HG02678 (cell line): Measurements from ENCODE around the gene GLP1R.
"Not testable (repeated sequence)": the region's sequence is repeated elsewhere in the genome, so short reads cannot be mapped to it uniquely, and the experiment has no call there.

Experiments used
- ATAC-seq: cut with Tn5 transposase; IDR thresholded peaks from one replicate; pipeline ENCODE4 v1.9.1; 2021; ENCODE audit warnings: mild to moderate bottlenecking, moderate library complexity; ENCODE audit not compliant: unreplicated experiment

Gene GLP1R

DNA sequence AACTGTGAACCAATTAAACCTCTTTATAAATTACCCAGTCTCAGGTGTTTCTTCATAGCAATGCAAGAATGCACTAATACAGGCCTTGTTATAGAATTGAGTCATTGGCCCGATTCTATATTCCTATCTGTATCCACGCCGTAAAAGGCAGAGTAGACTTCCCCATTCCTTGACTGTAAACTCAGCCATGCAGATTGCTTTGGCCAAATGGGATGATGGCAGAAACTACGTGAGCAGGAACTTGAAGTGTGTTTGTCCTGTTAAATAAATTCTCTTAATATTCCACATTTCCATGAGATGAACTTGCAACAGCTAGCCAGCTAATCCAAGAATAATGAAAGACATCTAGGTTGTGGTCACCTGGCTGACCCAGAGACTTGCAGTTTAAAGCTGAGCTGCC, 70.3 kb downstream of the GLP1R start:
- ATAC-seq = no peak

DNA sequence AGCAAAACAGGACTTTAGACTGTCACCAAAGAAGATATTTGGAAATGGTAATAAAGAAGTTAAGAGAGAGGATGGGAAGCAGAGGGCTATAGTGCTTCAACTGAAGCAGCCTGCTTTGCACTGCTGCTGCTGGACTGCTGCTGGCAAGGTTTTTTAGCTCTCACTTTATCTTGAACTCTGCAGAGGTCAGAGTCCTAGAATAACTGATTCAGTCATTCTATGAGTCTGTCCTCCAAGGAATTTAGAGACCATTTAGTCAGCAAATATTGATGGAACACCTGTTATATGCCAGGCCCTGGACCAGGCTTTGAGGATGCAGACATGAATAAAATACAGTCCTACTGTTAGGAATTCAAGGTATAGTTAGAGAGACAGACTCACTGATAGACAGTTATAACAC, 75.5 kb downstream of the GLP1R start:
- no peak for ATAC-seq

GRCh38 chr6:39128106-39128505, 79.5 kb downstream of the GLP1R start:
- no peak for ATAC-seq

DNA sequence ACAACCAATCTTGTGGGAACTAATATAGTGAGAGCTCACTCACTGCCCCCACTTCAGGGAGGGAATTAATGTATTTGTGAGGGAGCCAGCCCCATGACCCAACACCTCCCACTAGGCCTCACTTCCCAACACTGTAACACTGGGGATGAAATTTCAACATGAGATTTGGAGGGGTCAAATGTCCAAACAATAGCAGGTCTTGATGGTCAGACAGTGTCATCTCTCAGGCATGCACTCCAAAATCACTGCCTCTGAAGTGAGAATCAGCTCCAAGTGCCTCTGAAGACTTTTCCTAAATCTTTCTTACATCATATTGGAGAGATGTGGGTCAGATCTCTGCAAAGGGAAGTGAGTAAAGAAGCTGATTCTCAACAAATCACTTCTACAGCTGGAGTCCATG, 80.3 kb downstream of the GLP1R start:
- no peak for ATAC-seq

DNA sequence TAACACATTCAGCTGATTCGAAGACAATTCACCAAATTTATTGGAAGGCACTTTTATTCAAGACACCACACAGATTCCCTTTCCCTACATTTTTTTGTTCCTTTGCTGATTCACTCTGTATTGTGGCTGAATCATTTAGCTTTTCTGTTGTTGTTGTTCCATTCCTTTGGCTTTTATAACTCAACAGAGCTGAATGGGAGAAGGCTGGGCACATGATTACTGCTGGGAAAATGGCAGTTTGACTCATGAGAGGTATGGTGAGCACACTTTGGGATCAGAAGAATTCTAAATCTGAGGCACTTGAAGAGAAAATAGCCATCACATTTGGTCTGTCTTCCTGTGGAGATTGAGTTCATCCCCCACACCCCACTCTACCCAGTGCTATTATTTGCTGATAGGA, 82.1 kb downstream of the GLP1R start:
- no peak for ATAC-seq

DNA sequence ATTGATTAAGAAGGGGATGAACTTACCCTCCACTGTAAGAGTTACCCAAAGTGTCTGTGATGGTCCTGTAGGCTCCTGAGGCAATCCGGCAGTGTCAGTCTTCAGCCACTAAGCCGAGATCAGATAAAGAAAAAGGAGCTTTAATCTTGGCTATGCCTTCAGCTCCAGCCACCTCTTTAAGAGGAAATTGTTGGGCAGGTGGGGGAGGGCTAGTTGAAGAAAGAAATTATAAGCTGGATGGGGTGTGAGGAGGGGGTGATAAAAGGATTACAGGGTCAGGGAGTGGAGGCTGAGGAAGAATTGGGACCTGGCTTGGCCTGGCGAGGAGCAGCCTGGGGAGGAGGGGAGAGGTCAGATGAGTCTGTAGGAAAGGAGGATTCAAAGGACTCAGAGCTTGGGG, 86.2 kb downstream of the GLP1R start:
- not testable (repeated sequence) for ATAC-seq

DNA sequence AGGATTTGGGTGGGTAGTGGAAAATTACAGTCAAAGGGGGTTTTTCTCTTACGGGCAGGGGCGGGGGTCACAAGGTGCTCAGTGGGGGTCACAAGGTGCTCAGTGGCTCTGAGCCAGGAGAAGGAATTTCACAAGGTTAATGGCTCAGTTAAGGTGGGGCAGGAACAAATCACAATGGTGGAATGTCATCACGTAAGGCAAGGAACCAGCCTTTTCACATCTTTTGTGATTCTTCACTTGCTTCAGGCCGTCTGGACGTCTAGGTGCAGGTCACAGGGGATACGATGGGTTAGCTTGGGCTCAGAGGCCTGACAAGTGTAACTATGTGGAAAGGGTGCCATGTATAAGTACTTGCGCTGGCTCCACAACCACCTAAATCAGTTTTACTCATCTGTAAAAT, 87.6 kb downstream of the GLP1R start:
- ATAC-seq = not testable (repeated sequence)

GRCh38 chr6:39137245-39137644, 88.7 kb downstream of the GLP1R start:
- ATAC-seq = no peak
